Keratinocyte (primary cell): Measurements from ENCODE around the gene POP4. TPM values are rescaled to one million over a fixed set of nuclear protein-coding genes. Genes with fewer than 3 reads are reported as not detected.

Experiments
- DNase-seq: peaks from one replicate; pipeline ENCODE4 v3.0.0-alpha.2; 2011; ENCODE audit warnings: low read depth, missing footprints, low spot score
- FAIRE-seq: peaks from 2 replicates; lab custom pipeline; 2011; peaks lifted over from hg19 to GRCh38; lab: Jason Lieb, UNC
- H2AFZ ChIP-seq: 2 replicates; pipeline ENCODE4 v1.6.0; 2012; ENCODE audit warnings: low read length, control low read depth, inconsistent platforms; ENCODE audit not compliant: control insufficient read depth
- H3K27ac ChIP-seq: 2 replicates; pipeline ENCODE4 v1.5.1; 2011; ENCODE audit warnings: low read length; ENCODE audit not compliant: control insufficient read depth, insufficient read depth
- H3K27me3 ChIP-seq: 3 replicates; pipeline ENCODE4 v1.6.0; 2011; ENCODE audit warnings: low read length; ENCODE audit not compliant: control insufficient read depth, insufficient read depth; ENCODE audit errors: extremely low read depth
- H3K36me3 ChIP-seq, 2 experiments: 2 replicates in 1 of 2; 3 replicates in 1 of 2; pipeline ENCODE4 v1.5.1; 2011; ENCODE audit warnings: low read length in 2 of 2, mild to moderate bottlenecking in 1 of 2; ENCODE audit not compliant: control insufficient read depth in 2 of 2, insufficient read depth in 2 of 2; ENCODE audit errors: extremely low read depth in 1 of 2
- H3K4me1 ChIP-seq: 3 replicates; pipeline ENCODE4 v1.5.1; 2011; ENCODE audit warnings: low read length; ENCODE audit not compliant: control insufficient read depth, insufficient read depth; ENCODE audit errors: extremely low read depth
- H3K4me2 ChIP-seq: 3 replicates; pipeline ENCODE4 v1.6.0; 2011; ENCODE audit warnings: low read depth, low read length; ENCODE audit not compliant: control insufficient read depth, insufficient read depth; ENCODE audit errors: extremely low read depth
- H3K4me3 ChIP-seq, 3 experiments: fragments of 200-600 bp in 1 of 3; sonication (generic) in 1 of 3; 2 replicates in 2 of 3; 3 replicates in 1 of 3; pipeline ENCODE4 v1.5.1; 2011 to 2016; ENCODE audit warnings: low read length in 3 of 3, mild to moderate bottlenecking in 3 of 3, control low read depth in 2 of 3, inconsistent platforms in 1 of 3, low read depth in 1 of 3, mixed read lengths in 1 of 3, mixed run types in 1 of 3, moderate library complexity in 1 of 3; ENCODE audit not compliant: control insufficient read depth in 2 of 3, insufficient read depth in 2 of 3; ENCODE audit errors: extremely low read depth in 1 of 3
- H3K79me2 ChIP-seq: 2 replicates; pipeline ENCODE4 v1.6.0; 2012; ENCODE audit warnings: low read length; ENCODE audit not compliant: control insufficient read depth, insufficient read depth
- H3K9ac ChIP-seq: 3 replicates; pipeline ENCODE4 v1.6.0; 2011; ENCODE audit warnings: low read length; ENCODE audit not compliant: control insufficient read depth, insufficient read depth; ENCODE audit errors: extremely low read depth
- H3K9me1 ChIP-seq: 3 replicates; pipeline ENCODE4 v1.6.0; 2011; ENCODE audit warnings: low read length; ENCODE audit not compliant: control insufficient read depth, insufficient read depth; ENCODE audit errors: extremely low read depth
- H3K9me3 ChIP-seq: 2 replicates; pipeline ENCODE4 v1.5.1; 2012; ENCODE audit warnings: low read depth, low read length; ENCODE audit not compliant: control insufficient read depth
- H4K20me1 ChIP-seq: 3 replicates; pipeline ENCODE4 v1.6.0; 2011; ENCODE audit warnings: low read length; ENCODE audit not compliant: control insufficient read depth, insufficient read depth; ENCODE audit errors: extremely low read depth
- EZH2 ChIP-seq: IDR thresholded peaks from one replicate; pipeline ENCODE4 v1.6.1; 2012; ENCODE audit warnings: inconsistent platforms, mild to moderate bottlenecking, low read length, moderate library complexity
- dilution Hi-C: fragments of 300-500 bp; cut with MboI; formaldehyde crosslinking; loops from one replicate; pipeline ENCODE4 v1.7.0; 2020; ENCODE audit warnings: low sequenced_read_pairs; ENCODE audit not compliant: extremely low pct_ligation_motif_present
- polyA plus RNA-seq, 5 experiments: library from polyadenylated mRNA; depleted of rRNA in 3 of 5; stranded (reverse) in 3 of 5; stranded (forward) in 1 of 5; unstranded in 1 of 5; fragments of >200 nt; gene quantifications; 1 replicate in 1 of 5; 2 replicates in 3 of 5; 3 replicates in 1 of 5; pipeline versions ENCODE4 v1.2.1 to v1.2.3, GENCODE V29; 2011 to 2012; ENCODE audit warnings: missing spikeins in 2 of 5, low read depth in 1 of 5, low replicate concordance in 1 of 5
- TF ChIP-seq, protein P1 (sequence below), 3 experiments: IDR thresholded peaks in 1 of 3; conservative IDR thresholded peaks in 1 of 3; optimal IDR thresholded peaks in 1 of 3; 2 replicates in 2 of 3; 3 replicates in 1 of 3; pipeline versions ENCODE3 to v1.5.1; 2011; ENCODE audit warnings: low read length in 3 of 3, mild to moderate bottlenecking in 3 of 3, moderate library complexity in 2 of 3, control low read depth in 1 of 3, inconsistent platforms in 1 of 3; ENCODE audit not compliant: insufficient read depth in 2 of 3; ENCODE audit errors: extremely low read depth in 1 of 3

POP4 gene
- polyA plus RNA-seq, 1 donor (not counting 4 experiments of a cell fraction or from before 2014, with no cell fraction given), result 104 TPM

- Histone ChIP-seq H3K9me1 (no peaks in the 10 kb centered on the region), H3K27ac (no peak overlapping the region), H3K27me3 (no peaks in the 10 kb centered on the region), H3K4me1 (no peaks in the 10 kb centered on the region), H3K79me2 (no peaks in the 10 kb centered on the region), H4K20me1 (no peaks in the 10 kb centered on the region), H3K4me3 (no peak overlapping the region), H3K9ac (no peak overlapping the region), H3K9me3 (no peaks in the 10 kb centered on the region), H3K4me2 (no peak overlapping the region), H2AFZ (no peak overlapping the region), H3K36me3 (no peaks in the 10 kb centered on the region)
- DNase-seq (no peak), FAIRE-seq (no peak)
- dilution Hi-C loops, result no loop called here
- TF ChIP-seq, protein P1, sequence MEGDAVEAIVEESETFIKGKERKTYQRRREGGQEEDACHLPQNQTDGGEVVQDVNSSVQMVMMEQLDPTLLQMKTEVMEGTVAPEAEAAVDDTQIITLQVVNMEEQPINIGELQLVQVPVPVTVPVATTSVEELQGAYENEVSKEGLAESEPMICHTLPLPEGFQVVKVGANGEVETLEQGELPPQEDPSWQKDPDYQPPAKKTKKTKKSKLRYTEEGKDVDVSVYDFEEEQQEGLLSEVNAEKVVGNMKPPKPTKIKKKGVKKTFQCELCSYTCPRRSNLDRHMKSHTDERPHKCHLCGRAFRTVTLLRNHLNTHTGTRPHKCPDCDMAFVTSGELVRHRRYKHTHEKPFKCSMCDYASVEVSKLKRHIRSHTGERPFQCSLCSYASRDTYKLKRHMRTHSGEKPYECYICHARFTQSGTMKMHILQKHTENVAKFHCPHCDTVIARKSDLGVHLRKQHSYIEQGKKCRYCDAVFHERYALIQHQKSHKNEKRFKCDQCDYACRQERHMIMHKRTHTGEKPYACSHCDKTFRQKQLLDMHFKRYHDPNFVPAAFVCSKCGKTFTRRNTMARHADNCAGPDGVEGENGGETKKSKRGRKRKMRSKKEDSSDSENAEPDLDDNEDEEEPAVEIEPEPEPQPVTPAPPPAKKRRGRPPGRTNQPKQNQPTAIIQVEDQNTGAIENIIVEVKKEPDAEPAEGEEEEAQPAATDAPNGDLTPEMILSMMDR (optimal IDR thresholded peaks at IDR 0.05 in 1 of 3, IDR thresholded peaks at IDR 0.05 in 1 of 3, conservative IDR thresholded peaks at IDR 0.05 in 1 of 3; ENCODE audit: extremely low read depth in 1 of 3, insufficient read depth in 2 of 3, low read length in 3 of 3), result no peak
- no peak for TF ChIP-seq EZH2
Observed at GRCh38 chr19:29565171-29565570, 40.9 kb upstream of the POP4 start.

GRCh38 chr19:29566496-29567054, 39.5 kb upstream of the POP4 start:
- no peaks in the 10 kb centered on the region for H3K27me3 ChIP-seq
- no peak overlapping the region for H3K4me3 ChIP-seq
- TF ChIP-seq, protein P1 (optimal IDR thresholded peaks at IDR 0.05 in 1 of 3, IDR thresholded peaks at IDR 0.05 in 1 of 3, conservative IDR thresholded peaks at IDR 0.05 in 1 of 3; ENCODE audit: extremely low read depth in 1 of 3, insufficient read depth in 2 of 3, low read length in 3 of 3), result no peak
- TF ChIP-seq EZH2, result no peak
- H3K27ac ChIP-seq, result no peak overlapping the region
- no peaks in the 10 kb centered on the region for H3K9me3 ChIP-seq
- H3K79me2 ChIP-seq, result no peaks in the 10 kb centered on the region
- dilution Hi-C loops, result no loop called here
- no peaks in the 10 kb centered on the region for H4K20me1 ChIP-seq
- H2AFZ ChIP-seq, result no peak overlapping the region
- no peak for DNase-seq
- H3K9ac ChIP-seq, result no peak overlapping the region
- H3K9me1 ChIP-seq, result no peaks in the 10 kb centered on the region
- no peaks in the 10 kb centered on the region for H3K36me3 ChIP-seq
- H3K4me1 ChIP-seq, result no peaks in the 10 kb centered on the region
- no peak overlapping the region for H3K4me2 ChIP-seq
- FAIRE-seq, result no peak
